Osteoblast (primary cell): ENCODE data around the gene ZBTB7C. TPM values are rescaled to one million over a fixed set of nuclear protein-coding genes. Genes with fewer than 3 reads are reported as not detected.

ENCODE experiments used
- DNase-seq: peaks from one replicate; pipeline ENCODE4 v3.0.0; 2011; ENCODE audit warnings: low spot score, mixed read lengths; ENCODE audit not compliant: insufficient read length; ENCODE audit errors: missing footprints
- H2AFZ ChIP-seq: 2 replicates; pipeline ENCODE4 v1.6.0; 2011; ENCODE audit warnings: mild to moderate bottlenecking, low read length
- H3K27ac ChIP-seq: 2 replicates; pipeline ENCODE4 v1.5.1; 2011; ENCODE audit warnings: mild to moderate bottlenecking, low read depth, low read length, moderate library complexity
- H3K27me3 ChIP-seq: 2 replicates; pipeline ENCODE4 v1.6.0; 2012; ENCODE audit warnings: mild to moderate bottlenecking, control low read depth, inconsistent platforms, low read length, moderate library complexity; ENCODE audit not compliant: insufficient read depth
- H3K36me3 ChIP-seq: 2 replicates; pipeline ENCODE4 v1.5.1; 2011; ENCODE audit warnings: mild to moderate bottlenecking, low read length, control low read depth, moderate library complexity; ENCODE audit not compliant: insufficient read depth
- H3K4me1 ChIP-seq: 2 replicates; pipeline ENCODE4 v1.5.1; 2011; ENCODE audit warnings: mild to moderate bottlenecking, low read length, control low read depth, moderate library complexity; ENCODE audit not compliant: insufficient read depth
- H3K4me2 ChIP-seq: 2 replicates; pipeline ENCODE4 v1.6.0; 2011; ENCODE audit warnings: mild to moderate bottlenecking, low read length; ENCODE audit not compliant: insufficient read depth
- H3K4me3 ChIP-seq: fragments of 200-600 bp; sonication (generic); 3 replicates; pipeline ENCODE4 v1.5.1; 2012; ENCODE audit warnings: mild to moderate bottlenecking, low read length, inconsistent platforms; ENCODE audit not compliant: insufficient read depth
- H3K79me2 ChIP-seq: 2 replicates; pipeline ENCODE4 v1.6.0; 2012; ENCODE audit warnings: mild to moderate bottlenecking, low read length, control low read depth, inconsistent platforms; ENCODE audit not compliant: insufficient read depth
- H3K9me3 ChIP-seq: 2 replicates; pipeline ENCODE4 v1.5.1; 2011; ENCODE audit warnings: low read depth, low read length, control low read depth
- H4K20me1 ChIP-seq: 2 replicates; pipeline ENCODE4 v1.6.0; 2012; ENCODE audit warnings: mild to moderate bottlenecking, low read length, control low read depth; ENCODE audit not compliant: insufficient read depth
- total RNA-seq: library from RNA; depleted of rRNA; stranded (reverse); fragments of >200 nt; gene quantifications from 2 replicates; pipeline ENCODE4 v1.2.3, GENCODE V29; 2012
- TF ChIP-seq, protein P1 (sequence below): IDR thresholded peaks from 2 replicates; pipeline ENCODE4 v1.5.1; 2011; ENCODE audit warnings: mild to moderate bottlenecking, low read depth, low read length, moderate library complexity; ENCODE audit errors: extremely low read depth

The ZBTB7C gene
- total RNA-seq, 1 donor, result 0.36 TPM

DNA sequence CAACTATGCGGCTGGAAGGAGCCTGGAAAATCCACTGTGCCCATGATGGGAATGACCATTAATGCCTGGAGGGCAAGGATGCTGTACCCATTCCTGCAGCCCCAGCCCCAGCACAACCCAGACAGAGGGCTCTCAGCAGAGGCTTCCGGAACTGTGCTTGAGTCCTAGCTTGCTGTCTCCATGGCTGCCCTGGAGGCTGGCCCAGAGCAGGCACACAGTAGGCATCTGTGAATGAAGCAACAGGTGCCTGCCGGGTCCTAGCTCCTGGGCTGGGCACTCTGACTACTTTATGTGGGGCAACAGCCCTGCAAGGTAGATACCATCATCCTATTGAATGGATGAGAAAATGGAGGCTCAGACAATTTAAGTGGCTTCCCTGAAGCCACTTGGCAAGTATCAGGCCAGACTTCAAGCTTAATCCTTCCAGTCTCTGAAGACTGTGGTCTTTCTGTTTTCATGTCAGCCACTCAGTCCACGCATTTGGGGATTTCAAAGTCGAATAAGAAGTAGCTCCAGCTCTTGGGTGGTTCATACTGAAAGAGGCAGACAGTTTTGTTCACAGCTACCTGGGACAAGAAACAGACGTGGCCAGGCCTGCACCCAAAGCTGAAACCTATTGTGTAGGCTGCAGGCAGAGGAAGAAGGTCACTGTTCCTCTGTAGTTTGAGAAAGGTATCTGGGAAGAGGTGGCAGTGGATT lies 237.5 kb downstream of the ZBTB7C start:
- Histone ChIP-seq H3K4me2 (no peak overlapping the region), H2AFZ (no peak overlapping the region), H3K36me3 (no peaks in the 10 kb centered on the region), H3K27me3 (peaks cover 7% of the 10 kb centered on the region), H3K4me1 (no peaks in the 10 kb centered on the region), H3K79me2 (no peaks in the 10 kb centered on the region), H3K27ac (no peak overlapping the region), H4K20me1 (no peaks in the 10 kb centered on the region), H3K9me3 (no peaks in the 10 kb centered on the region), H3K4me3 (no peak overlapping the region)
- TF ChIP-seq, protein P1, sequence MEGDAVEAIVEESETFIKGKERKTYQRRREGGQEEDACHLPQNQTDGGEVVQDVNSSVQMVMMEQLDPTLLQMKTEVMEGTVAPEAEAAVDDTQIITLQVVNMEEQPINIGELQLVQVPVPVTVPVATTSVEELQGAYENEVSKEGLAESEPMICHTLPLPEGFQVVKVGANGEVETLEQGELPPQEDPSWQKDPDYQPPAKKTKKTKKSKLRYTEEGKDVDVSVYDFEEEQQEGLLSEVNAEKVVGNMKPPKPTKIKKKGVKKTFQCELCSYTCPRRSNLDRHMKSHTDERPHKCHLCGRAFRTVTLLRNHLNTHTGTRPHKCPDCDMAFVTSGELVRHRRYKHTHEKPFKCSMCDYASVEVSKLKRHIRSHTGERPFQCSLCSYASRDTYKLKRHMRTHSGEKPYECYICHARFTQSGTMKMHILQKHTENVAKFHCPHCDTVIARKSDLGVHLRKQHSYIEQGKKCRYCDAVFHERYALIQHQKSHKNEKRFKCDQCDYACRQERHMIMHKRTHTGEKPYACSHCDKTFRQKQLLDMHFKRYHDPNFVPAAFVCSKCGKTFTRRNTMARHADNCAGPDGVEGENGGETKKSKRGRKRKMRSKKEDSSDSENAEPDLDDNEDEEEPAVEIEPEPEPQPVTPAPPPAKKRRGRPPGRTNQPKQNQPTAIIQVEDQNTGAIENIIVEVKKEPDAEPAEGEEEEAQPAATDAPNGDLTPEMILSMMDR, result no peak
- DNase-seq, result no peak

DNA sequence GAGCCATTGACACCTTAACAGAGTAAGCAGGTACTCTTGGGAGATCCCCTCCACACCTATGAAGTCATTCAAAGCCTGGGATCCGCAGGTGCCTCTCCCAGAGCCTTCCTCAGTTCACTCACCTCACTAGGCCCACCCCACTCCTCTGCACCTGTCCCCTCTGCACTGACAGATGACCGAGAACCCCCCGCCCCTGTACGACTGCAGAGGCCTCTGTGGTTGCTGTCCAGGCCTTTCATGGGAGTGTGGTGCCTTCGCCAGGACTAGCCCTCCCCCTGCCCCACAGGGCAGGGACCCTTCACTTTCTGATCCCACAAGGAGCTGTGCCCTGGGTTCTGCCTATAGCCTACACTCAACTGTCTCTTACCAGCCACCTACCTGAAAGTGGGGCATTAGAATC lies 238.5 kb downstream of the ZBTB7C start:
- Histone ChIP-seq H3K4me1 (no peaks in the 10 kb centered on the region), H3K27ac (no peak overlapping the region), H3K36me3 (no peaks in the 10 kb centered on the region), H3K27me3 (peaks cover 7% of the 10 kb centered on the region), H3K79me2 (no peaks in the 10 kb centered on the region), H2AFZ (no peak overlapping the region), H3K4me3 (no peak overlapping the region), H3K9me3 (no peaks in the 10 kb centered on the region), H4K20me1 (no peaks in the 10 kb centered on the region), H3K4me2 (no peak overlapping the region)
- TF ChIP-seq, protein P1, result no peak
- no peak for DNase-seq

DNA sequence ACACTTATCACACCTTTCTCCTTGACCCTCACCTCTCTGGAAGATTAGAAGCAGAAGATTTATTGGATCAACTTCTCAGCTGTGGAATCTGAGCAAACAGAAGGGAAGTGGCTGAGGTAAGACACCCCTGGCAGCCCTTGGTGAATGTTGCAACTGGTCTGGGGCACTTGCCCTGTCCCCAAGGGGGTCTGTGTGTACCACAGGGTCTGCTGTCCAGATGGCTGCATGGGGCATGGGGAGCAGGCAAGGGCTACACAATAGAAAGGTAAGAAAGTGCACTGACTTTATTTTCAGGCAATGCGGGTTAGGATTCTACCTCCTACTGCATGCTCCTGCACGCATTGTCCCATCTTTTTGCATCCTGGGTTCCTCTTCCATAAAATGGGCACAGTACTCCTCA lies 240.3 kb downstream of the ZBTB7C start:
- H3K4me2 ChIP-seq, result no peak overlapping the region
- no peaks in the 10 kb centered on the region for H4K20me1 ChIP-seq
- no peak overlapping the region for H2AFZ ChIP-seq
- no peak for DNase-seq
- TF ChIP-seq, protein P1, result no peak
- no peaks in the 10 kb centered on the region for H3K79me2 ChIP-seq
- no peaks in the 10 kb centered on the region for H3K36me3 ChIP-seq
- H3K4me3 ChIP-seq, result no peak overlapping the region
- H3K9me3 ChIP-seq, result no peaks in the 10 kb centered on the region
- no peaks in the 10 kb centered on the region for H3K4me1 ChIP-seq
- no peak overlapping the region for H3K27ac ChIP-seq
- H3K27me3 ChIP-seq, result peaks cover 7% of the 10 kb centered on the region

DNA sequence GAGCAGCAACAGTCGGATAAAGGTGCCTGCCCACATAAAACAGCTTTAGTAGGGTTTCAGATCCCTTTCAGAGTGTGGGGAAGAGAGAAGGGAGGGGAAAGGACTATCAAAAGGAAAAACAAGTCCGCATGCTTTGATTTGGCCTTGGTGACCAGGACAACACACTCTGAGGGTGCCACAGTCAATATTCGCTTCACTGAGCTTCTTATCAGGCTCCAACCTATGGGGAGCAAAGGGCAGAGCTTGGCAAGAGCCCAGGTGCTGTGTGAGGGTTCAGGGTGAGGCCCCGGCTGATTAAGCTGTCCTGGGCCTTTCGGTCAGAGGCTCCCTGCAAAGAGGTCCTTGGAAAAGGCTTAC lies 241.3 kb downstream of the ZBTB7C start:
- peaks cover 7% of the 10 kb centered on the region for H3K27me3 ChIP-seq
- H3K79me2 ChIP-seq, result no peaks in the 10 kb centered on the region
- no peaks in the 10 kb centered on the region for H3K9me3 ChIP-seq
- no peak overlapping the region for H3K4me3 ChIP-seq
- H3K4me2 ChIP-seq, result no peak overlapping the region
- no peak overlapping the region for H3K27ac ChIP-seq
- DNase-seq, result peak; percentile 23
- TF ChIP-seq, protein P1, result no peak
- H3K36me3 ChIP-seq, result no peaks in the 10 kb centered on the region
- H4K20me1 ChIP-seq, result no peaks in the 10 kb centered on the region
- no peak overlapping the region for H2AFZ ChIP-seq
- no peaks in the 10 kb centered on the region for H3K4me1 ChIP-seq
